ENCODE data around the gene LNX2.

The LNX2 gene

DNA sequence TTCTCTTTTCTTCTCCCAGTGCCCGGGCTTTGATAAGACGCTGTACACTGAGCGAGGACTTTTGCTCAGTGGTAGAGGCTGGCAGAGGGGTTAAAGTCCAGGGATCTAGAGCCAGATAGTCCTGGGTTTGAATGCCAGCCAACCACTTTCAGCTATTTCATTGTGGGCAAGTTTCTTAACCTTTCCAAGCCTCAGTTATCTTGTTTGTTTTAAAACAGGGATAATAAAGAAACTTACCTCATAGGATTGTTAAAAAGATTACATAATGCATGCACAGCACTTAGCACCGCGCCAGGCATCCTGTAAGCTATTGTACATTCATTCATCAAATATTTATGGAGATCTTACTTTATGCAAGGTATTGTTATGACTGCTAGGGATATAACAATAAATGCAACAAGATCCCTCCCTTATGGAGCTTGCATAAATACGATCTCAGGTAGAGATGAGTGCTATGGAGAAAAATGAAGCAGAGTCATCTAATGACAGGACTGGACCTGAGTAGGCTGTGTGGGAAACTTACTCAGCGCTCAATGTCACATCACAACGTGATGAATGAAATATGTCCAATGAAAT is 70.8 kb downstream of the LNX2 start:
- DNase-seq, result no peak

DNA sequence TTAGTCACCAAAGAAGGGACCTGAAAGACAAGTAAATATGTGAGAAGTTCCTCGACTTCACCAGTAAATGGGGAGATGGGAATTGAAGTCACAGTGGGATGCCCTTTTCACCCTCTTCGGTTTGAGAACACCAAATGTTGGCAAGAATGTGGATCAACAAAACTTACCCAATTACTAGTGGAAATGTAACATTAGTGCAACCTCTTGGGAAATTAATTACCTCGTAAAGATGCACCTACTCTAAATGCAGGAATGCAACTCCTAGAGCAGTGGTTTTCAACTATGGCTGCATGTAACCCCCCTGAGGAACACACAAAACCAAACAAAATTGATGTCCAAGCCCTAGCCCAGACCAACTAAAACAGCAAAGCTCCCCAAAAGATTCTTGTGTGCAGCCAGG is 78.1 kb downstream of the LNX2 start:
- no peak for DNase-seq

DNA sequence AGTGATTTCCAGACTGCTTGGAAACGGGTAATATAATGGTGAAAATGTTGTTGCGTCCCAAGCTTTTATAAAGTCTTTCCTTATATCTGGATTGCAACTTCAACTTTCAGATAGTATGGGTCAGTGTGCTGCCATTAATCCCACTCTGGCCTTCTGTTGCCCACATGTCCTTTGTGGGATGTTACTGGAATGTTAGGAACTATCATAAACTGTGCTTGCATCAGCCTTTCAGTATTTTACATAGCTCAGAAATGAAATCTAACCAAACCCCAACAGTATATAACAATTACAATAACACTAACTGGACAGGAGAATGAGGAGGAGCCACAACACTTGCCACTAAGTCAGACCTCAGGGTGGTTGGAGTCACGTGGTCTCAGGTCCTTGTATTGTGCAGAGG is 78.9 kb downstream of the LNX2 start:
- no peak for DNase-seq

DNA sequence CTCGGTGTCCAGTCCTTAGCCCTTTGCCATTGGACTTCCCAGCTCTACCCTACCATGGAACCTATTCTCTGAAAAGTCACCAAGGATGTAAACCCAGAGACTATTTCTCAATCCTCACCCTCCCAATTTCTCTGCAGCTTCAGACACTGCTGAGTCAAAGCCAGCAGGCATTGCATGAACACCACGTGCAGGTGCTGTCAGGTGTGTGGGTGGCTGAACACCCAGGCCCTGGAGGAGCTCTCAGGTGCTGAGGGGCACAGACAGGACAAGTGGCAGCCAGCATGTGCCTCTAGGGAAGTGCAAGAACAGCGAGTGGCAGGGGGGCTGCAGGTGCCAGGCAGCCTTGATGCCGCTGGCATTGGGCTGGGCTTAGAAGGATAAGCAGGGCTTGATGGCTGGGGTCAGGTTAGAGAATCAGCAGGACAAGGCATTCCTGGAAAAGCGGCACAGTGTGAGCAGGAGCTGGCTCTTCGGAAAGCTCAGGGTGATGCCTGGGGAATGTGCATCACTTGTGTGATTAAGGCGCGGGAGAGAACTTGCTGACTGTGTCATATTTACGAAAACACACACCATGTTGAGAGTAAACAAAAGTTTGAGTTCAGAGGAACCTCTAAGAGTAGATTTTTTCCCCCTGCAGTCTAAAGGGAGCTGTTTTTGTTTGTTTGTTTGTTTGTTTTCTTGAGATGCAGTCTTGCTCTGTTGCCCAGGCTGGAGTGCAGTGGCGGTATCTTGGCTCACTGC is 83.8 kb downstream of the LNX2 start:
- DNase-seq, result no peak

DNA sequence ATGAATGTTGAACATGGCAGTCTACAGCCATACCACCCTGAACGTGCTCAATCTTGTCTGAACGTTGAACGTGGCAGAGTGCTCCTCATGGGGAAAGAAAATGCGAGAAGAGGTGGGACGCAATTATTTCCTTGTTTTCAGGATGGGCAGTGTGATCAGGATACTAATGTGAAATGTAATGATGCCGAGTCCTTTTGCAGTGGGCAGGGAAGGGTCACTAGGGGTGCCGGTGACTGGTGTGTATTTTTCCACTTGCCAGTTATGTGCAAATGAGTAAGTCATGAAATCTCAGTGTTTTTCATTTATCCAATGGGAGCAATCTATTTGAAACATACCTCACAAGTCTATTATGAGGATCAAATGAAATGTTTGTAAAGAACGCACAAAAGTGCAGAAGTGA is 84.8 kb downstream of the LNX2 start:
- DNase-seq, result no peak

DNA sequence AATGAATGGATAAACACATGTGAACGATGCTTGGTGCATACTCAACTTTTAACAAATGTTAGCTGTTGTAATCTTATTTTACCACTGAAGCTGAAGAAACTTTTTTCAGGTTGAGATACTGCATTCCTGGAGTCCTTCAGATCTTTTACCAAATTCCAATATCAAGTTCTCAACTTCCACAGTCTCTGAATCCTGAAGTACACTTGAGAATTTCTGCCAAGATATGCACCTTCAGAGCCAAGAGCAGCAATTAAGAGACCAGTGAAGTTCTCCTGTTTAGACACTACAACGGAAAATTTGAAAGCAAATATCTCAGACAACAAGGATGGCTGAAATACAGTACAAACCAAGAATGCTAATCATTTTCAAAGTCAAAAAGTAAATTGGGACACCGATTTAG is 85.3 kb downstream of the LNX2 start:
- no peak for DNase-seq

DNA sequence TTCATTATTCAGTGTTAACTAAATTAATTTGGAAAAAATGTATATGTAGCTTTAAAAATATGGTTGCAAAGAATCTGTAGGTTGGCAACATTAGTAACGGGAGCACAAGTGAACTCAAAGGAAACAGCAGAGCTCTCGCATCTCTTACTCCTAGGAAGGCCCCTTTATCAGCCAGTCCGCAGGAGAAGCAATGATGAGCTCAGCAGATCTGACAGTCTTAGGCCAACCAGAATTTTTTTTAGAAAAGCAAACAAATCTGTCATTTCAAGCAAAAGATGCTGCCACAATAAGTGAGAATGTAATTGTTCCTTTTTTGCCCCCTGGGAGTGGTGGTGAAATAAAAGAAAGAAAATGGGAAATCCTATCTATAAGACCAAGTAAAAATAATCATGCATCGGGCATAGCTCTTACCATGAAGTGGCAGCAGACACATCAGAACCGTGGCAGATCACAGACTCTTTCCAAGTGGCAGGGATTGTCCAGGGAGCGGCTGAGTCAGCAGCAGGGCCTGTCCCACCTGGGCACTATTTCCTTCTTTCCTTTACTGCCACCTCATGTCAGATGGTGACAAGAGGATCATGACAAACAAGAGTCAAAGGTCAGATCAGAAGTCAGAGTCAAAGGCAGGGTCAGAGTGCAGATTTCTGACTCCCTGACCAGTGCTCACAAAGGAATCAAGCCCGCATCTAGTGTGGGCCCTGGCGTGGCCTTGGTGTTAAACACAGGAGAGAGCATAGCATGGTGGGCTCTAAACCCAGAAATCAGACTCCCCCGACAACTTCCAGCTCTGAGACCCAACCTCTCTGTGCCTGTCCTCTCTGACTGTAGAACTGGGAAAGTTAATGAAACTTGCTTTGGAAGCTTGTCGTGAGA is 86.0 kb downstream of the LNX2 start:
- DNase-seq, result no peak

DNA sequence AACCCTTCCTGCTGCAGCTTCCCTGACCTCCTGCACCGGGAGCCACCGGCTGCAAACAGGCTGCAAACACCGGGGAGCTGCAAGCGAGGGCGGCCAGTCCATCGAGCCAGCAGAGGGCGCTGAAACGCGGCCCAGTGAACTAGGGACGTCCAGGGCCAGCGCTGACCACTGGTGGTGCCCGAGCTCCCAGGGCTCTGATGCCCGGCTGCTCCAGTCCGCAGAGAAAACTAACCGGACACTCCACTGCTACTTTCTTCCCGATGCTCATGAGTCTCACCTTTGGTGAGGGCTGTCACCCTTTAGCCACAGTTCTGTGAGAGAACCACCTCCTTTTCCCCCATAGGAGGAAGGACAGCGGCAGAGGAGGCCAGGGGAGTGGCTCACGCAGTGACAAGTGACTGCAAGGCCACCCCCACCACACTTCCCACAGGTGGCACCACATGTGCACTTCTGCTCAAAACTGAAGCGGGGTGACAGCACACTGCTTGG is 87.1 kb downstream of the LNX2 start:
- peak; percentile 69 for DNase-seq

DNA sequence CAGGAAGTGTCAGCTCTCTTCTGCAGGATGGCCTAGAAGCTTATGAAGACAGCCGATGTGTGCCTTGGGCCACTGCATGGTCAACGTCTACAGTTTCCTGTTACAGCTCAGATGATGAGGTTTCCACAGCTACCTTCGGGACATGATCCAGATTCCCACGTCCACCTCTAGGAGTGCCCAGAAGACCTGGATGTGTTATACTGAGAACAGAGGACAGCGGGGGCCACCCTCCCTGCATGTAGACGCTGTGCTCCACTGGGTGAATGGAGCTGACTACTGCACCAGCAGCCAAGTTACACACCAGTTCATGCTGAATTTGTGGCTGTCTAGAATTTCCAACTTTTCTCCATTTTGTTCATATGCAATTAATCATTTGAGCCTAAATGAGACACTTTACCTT is 91.4 kb downstream of the LNX2 start:
- no peak for DNase-seq

DNA sequence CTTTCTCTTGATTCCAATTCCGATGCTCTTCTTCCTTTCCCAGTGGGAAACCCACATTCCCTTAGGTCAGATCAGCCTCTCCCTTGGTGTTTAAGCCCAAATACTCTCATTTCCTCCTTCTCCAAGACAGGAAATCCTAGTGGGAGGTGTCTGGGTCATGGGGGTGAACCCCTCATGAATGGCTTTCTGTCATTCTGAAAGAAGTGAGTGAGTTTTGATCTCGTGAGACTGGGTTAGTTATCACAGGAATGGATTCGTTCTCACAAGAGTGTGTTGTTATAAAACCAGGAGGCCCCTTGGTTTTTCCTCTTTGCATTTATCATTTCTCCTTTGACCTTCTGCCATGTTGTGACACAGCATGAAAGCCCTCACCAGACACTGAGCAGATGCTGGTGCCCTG is 93.8 kb downstream of the LNX2 start:
- DNase-seq, result no peak

DNA sequence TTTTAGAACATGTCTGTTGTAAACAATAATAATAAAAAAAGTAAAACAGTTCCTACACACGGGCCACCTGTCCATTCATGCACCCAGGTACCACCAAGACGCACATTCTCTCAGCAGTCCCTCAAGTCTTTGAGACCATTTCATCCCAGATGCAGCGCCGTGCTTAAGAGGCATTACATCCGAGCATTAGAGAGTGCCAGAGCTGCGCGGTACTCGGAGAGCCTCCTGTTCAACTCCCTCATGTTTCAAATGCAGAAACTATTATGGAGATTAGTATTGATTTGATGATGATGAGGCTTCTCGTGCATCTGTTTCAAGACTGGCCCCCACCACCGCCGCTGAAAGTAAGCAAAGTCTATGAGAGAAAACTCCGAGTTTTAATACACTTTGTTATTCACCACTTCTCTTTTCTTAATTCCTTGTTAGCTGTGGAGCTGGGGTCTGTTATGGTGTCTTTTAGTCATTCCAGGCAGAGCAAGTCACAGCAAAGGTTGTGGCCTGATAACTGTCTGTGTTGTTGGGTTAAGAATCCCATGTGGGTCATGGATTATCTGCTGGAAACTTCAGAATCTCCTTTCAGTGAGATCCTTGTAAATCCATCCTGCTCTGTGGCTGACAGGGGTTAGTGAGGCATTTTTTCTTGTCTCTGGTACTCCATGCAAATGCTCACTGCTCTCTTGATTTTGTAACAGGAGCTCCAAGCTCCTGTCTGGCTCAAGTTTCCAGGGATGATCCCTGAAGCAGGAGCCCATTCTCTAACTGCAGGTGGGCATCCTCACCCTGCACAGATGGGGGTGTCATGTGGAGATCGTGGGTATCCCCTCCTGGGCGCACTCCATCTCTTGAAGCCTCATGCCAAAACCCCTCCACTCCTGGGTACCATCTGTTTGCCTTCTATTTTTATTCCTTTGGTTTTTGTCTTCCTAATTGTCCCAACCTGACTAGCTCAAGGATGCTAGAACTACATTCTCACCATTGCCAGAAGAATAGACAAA is 95.1 kb downstream of the LNX2 start:
- DNase-seq, result no peak

DNA sequence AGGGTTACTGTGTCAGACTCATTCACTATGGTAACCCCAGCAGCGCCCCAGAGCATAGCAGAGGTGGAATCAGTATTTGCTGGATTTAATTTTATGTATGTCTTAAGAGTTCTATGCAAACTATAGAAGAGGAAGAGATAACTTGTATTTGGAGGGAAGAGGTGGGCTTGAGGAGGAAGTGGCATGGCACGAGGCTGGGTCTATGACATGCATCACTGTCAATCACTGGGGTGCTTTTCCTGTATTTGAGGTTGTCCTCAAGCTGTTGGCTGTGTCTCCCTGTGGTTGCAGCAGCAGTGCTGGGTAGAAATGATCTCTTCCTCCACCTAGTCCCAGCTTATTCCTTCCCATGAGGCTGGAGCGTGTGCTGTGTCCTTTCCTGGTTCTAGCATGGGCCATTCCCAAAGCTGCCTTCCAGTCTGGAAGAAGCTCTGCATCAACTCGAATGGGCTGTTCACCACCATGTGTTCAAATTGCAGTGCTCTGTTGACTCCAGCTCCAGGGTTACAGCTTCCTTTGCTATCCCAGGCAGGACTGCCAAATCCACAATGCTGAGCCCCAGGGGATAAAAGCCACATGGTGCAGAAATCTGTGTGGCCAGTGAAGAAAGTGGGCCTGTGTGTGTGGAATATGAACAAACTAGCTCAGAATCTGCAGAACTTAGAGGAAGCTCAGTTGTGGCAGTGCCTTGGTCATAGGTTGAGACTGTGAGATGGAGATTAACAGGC is 96.8 kb downstream of the LNX2 start:
- no peak for DNase-seq

DNA sequence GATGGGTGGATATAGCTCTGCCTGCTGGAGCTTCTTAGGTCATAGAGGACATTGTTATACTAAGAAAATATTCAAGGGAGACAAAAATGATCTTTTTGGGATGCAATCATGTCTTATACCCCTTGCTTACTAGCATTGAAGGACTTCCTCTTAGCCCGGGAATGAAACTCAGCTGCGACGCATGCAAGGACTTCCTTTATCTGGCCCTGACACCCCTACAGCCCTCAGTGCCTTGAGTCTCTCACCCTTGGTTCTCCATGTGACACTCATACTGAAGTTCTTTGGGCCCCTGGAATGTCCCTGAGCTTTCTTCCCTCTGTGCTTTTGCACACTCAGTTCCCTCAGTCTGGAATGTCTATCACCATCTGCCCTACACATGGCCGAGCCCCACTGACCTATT is 97.5 kb downstream of the LNX2 start:
- DNase-seq, result no peak

DNA sequence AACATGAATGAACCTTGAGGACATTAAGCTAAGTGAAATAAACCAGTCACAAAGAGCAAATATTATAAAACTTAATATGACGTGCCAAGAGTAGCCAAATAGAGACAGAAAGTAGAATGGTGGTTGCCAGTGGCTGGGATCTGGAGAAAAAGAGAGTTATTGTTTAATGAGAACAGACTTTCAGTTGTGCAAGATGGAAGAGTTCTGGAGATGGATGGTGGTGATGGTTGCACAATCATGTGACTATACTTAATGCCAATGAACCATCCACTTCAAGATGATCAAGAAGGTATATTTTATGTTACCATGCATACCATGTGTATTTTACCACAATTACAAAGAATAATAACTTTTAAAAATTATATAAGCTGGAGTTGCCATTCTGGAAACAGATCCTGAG is 104.2 kb downstream of the LNX2 start:
- DNase-seq, result no peak

DNA sequence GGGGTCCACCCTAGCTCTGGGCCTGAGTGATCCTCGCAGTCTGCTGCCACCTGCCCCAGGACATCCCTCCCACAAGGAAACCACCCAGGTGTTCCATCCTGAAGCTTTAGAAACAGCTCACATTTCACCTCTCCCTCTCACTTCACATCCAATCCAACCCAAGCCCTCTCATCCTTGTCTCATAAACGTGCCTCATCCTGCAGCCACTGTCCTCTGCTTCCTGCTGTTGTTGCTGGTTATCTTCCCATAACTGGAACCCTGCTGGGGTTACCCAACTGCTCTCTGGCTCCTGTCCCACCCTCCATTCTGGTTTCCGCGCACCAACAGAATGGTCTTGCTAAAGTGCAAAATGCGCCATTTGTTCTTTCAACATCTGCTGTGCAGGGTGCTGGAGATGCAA is 110.2 kb downstream of the LNX2 start:
- DNase-seq, result no peak

DNA sequence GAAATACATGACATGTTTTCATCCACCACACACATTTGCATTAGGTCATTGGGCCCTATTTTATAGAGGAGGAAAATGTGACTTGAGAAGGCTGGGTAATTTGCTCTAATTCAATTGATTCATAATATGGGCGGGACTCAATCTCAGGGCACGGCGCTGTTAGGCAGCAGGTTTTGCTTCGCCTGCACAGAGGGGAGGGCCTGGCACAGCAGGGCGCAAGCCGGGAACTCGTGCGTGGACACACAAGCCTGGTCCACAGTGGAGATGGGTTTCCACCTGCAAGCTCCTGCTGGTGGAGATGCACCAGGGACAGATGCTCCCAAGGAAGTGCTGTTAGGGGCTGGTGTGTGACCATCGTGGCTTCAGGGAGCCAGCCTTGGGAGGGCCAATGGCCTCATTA is 111.5 kb downstream of the LNX2 start:
- DNase-seq, result no peak

DNA sequence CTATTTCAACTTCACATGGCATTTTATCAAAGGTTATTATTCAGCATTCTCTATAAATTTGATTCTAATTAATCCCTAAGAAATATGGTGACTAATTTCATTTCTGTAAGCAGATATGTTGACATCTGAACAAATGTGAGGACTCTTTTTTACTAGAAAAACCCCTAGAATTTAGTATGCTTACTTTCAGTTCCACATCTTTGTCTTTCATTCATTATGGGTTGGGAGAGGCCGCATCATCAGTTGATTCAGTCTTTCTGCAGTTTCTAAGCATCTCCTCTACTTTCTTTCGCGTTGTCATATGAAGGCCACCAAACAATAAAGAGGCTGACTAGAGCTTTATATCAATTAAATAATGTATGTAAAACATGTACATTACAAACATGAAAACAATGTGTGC is 114.5 kb downstream of the LNX2 start:
- no peak for DNase-seq

DNA sequence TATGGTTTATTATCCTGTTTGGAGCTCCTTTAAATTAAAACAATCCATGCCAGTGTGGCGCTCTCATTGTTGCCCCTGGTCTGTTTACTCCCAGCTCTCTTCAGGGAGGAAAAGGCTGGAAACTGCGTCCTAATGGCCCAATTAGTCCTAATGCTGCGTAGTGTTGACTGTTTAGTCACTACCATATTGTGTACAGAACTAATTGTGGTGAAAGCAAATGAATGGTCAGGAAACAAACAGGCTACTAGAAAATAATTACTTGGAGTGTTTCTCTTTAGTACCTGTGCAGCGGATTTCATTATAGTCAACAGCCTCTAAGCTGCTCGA is 115.5 kb downstream of the LNX2 start:
- DNase-seq, result no peak

DNA sequence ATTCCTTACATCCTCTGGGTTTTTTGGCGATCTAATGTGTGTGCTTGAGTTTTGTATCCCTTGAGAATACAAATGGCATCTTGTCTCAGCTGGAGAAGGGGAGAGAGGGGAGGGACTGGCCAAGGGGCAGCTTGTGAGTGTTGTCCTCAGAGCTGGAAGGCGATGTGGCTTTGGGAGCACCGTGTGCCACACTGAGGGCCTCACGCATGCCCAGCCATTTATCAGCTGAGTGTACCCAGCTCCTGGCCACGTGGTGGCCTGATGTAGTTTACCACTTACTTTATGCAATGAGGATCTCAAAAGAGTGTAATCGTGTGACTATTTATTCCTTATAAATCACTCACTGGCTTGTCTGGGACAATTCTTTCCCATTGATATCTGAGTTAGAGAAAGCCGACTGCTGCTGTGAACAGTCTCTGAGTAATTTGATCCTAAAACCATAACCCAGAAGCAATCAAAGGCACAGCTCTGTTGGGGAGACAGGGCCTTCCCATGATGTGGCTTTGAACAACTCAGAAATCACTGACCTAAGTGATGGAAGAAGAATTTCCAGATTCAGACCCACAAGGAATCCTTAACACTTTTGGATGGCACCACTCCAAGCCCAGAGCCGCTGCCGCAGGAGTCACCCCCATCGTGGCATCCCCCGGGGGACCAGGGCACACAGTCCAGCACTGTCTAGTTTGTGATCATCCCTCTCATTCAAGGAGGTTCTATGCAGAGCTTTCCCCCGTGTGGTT is 116.0 kb downstream of the LNX2 start:
- no peak for DNase-seq

DNA sequence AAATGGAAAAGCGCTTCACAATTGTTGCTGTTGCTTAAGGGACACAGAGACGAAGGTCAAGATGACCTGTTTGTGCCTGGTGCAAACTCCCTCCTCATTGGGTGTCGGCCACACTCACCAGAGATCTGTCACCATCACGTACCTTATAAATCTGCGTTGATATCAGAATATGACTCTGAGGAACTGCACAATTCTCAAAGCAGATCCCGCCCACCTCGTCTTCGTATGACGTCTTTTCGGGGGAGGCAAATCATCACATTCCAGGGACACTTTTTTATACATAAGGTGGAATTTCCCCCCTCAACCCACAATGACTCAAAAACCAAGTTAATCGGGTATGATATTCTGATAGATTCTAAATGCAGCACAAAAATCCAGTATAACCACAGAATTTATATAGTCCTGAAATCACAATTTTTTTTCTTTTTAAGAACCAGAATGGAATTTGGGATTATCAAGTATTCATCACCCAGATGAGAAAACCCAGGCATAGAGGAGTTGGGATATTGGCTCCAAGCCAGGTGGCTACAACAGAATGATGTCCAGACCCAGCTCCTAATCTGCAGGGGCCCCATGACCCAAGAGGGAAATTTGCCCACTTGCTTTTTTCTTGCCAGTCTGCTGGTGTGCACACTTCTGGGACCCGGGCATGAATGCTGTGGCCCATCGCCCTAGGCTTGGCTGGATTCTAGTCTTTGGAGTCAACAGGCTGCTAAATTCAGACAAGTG is 119.4 kb downstream of the LNX2 start:
- no peak for DNase-seq
